GM12878 (cell line): Measurements from ENCODE around the gene RHBDD3. TPM values are rescaled to one million over a fixed set of nuclear protein-coding genes. Genes with fewer than 3 reads are reported as not detected.
A peak's percentile ranks its signal among the peaks of the same experiment; 100 is the strongest.

Experiments
- ATAC-seq: fragments of 200-7000 bp; cut with Tn5 transposase; 3 replicates; pipeline ENCODE4 v1.9.1; 2020; ENCODE audit warnings: mild to moderate bottlenecking, moderate library complexity
- BruUV-seq: library from RNA; stranded (reverse); fragments of 400-500 nt; replicated peaks from 2 replicates; lab custom pipeline; 2021; lab: Mats Ljungman, UMichigan
- CTCF ChIA-PET: fragments of 300-600 bp; sonication (Branson Sonifier 250); formaldehyde crosslinking; extraction: SDS; loops from one replicate; lab custom pipeline; 2021; ENCODE audit warnings: inconsistent platforms; lab: Yijun Ruan, JAX
- POLR2A ChIA-PET: fragments of 350-600 bp; formaldehyde crosslinking; extraction: SDS; loops from one replicate; lab custom pipeline; 2021; ENCODE audit warnings: inconsistent platforms; lab: Charles Lee
- RAD21 ChIA-PET: fragments of 300-600 bp; sonication (Branson Sonifier 250); formaldehyde crosslinking; loops from one replicate; lab custom pipeline; 2023; ENCODE audit warnings: antibody characterized with exemption; ENCODE audit not compliant: unreplicated experiment; lab: Charles Lee
- SMC1A ChIA-PET: fragments of 300-600 bp; sonication (Branson Sonifier 250); formaldehyde crosslinking; loops from one replicate; lab custom pipeline; 2023; ENCODE audit not compliant: unreplicated experiment, uncharacterized antibody; lab: Charles Lee
- DNase-seq: peaks from one replicate; pipeline ENCODE4 v3.0.0-alpha.2; 2011; ENCODE audit warnings: low read depth, low spot score
- FAIRE-seq: peaks from 3 replicates; lab custom pipeline; 2011; peaks lifted over from hg19 to GRCh38; lab: Jason Lieb, UNC
- H2AFZ ChIP-seq: 2 replicates; pipeline ENCODE4 v1.6.0; 2011; ENCODE audit warnings: low read depth, low read length, control low read depth; ENCODE audit not compliant: control insufficient read depth
- H3K27ac ChIP-seq: 2 replicates; pipeline ENCODE4 v1.5.1; 2011; ENCODE audit warnings: control low read depth; ENCODE audit not compliant: control insufficient read depth, insufficient read depth
- H3K27me3 ChIP-seq, 2 experiments: replicated peaks in 1 of 2; 2 replicates each; pipeline versions ENCODE4 v1.6.0 to v1.6.1; 2011; ENCODE audit warnings: low read length in 1 of 2; ENCODE audit not compliant: control insufficient read depth in 2 of 2, insufficient read depth in 2 of 2
- H3K36me3 ChIP-seq, 2 experiments: 2 replicates each; pipeline ENCODE4 v1.5.1; 2011; ENCODE audit warnings: low read length in 1 of 2; ENCODE audit not compliant: control insufficient read depth in 2 of 2, insufficient read depth in 2 of 2
- H3K4me1 ChIP-seq: 2 replicates; pipeline ENCODE4 v1.6.1; 2011; ENCODE audit warnings: mild to moderate bottlenecking, low read length, moderate library complexity, mixed read lengths; ENCODE audit not compliant: control insufficient read depth, insufficient read depth
- H3K4me2 ChIP-seq: 2 replicates; pipeline ENCODE4 v1.6.0; 2011; ENCODE audit warnings: control low read depth; ENCODE audit not compliant: control insufficient read depth, insufficient read depth
- H3K4me3 ChIP-seq: fragments of 200-600 bp; sonication (generic); 2 replicates; pipeline ENCODE4 v1.5.1; 2016
- H3K79me2 ChIP-seq: 2 replicates; pipeline ENCODE4 v1.6.0; 2011; ENCODE audit warnings: low read length; ENCODE audit not compliant: control insufficient read depth, insufficient read depth
- H3K9ac ChIP-seq: 2 replicates; pipeline ENCODE4 v1.8.0; 2011; ENCODE audit warnings: low read length, control low read depth, mixed read lengths; ENCODE audit not compliant: control insufficient read depth, insufficient read depth
- H3K9me3 ChIP-seq: replicated peaks from 3 replicates; pipeline ENCODE4 v1.5.1; 2011; ENCODE audit warnings: mild to moderate bottlenecking, low read length; ENCODE audit not compliant: control insufficient read depth, insufficient read depth
- H4K20me1 ChIP-seq: 2 replicates; pipeline ENCODE4 v1.6.0; 2011; ENCODE audit not compliant: control insufficient read depth, insufficient read depth
- BCL11A ChIP-seq: IDR thresholded peaks from 2 replicates; pipeline ENCODE4 v1.6.1; 2011; ENCODE audit warnings: low read depth, low read length
- CHD2 ChIP-seq: IDR thresholded peaks from 2 replicates; pipeline ENCODE4 v1.6.1; 2011; ENCODE audit warnings: low read depth, low read length, improper control_type of control experiment, borderline replicate concordance
- CHD4 ChIP-seq: fragments of 200-600 bp; sonication (generic); IDR thresholded peaks from 2 replicates; pipeline ENCODE4 v1.6.1; 2016; ENCODE audit warnings: mild to moderate bottlenecking
- EZH2 ChIP-seq: IDR thresholded peaks from 2 replicates; pipeline ENCODE4 v1.6.1; 2012; ENCODE audit warnings: low read depth, mild to moderate bottlenecking, control low read depth, inconsistent platforms, low read length, borderline replicate concordance; ENCODE audit not compliant: control insufficient read depth
- FOXM1 ChIP-seq: IDR thresholded peaks from 2 replicates; pipeline ENCODE4 v1.6.1; 2012; ENCODE audit warnings: low read depth, mild to moderate bottlenecking, inconsistent platforms, low read length, moderate library complexity
- GABPA ChIP-seq: IDR thresholded peaks from 2 replicates; pipeline ENCODE4 v1.6.1; 2014; ENCODE audit warnings: antibody characterized with exemption, low read depth, mild to moderate bottlenecking, inconsistent platforms
- HDAC2 ChIP-seq: fragments of 200-600 bp; sonication (generic); IDR thresholded peaks from 2 replicates; pipeline ENCODE4 v1.6.1; 2017
- JUND ChIP-seq: IDR thresholded peaks from 2 replicates; pipeline ENCODE4 v1.6.1; 2012; ENCODE audit warnings: low read depth, mild to moderate bottlenecking, low read length, improper control_type of control experiment, moderate library complexity
- POLR2AphosphoS2 ChIP-seq: IDR thresholded peaks from 2 replicates; pipeline ENCODE4 v1.6.1; 2011; ENCODE audit warnings: low read depth, mild to moderate bottlenecking, low read length, improper control_type of control experiment, moderate library complexity
- RUNX3 ChIP-seq: IDR thresholded peaks from 2 replicates; pipeline ENCODE4 v1.6.1; 2012; ENCODE audit warnings: low read length, inconsistent platforms
- SPI1 ChIP-seq: IDR thresholded peaks from 2 replicates; pipeline ENCODE4 v1.6.1; 2011; ENCODE audit warnings: low read depth, mild to moderate bottlenecking, low read length, moderate library complexity, borderline replicate concordance; ENCODE audit not compliant: insufficient read depth
- TARDBP ChIP-seq: IDR thresholded peaks from 2 replicates; pipeline ENCODE4 v1.6.1; 2016; ENCODE audit warnings: borderline replicate concordance
- WGBS: methylation state at CpG from one replicate; pipeline ENCODE4 v1.1.6; 2016; ENCODE audit warnings: low lambda C conversion rate; ENCODE audit not compliant: insufficient replicate concordance, insufficient coverage; ENCODE audit errors: missing lambda C conversion rate; 5-methylcytosine and 5-hydroxymethylcytosine counted together
- in situ Hi-C: fragments of 300-500 bp; cut with MboI; formaldehyde crosslinking; loops from 9 replicates; pipeline ENCODE4 v1.14.3; 2018; ENCODE audit warnings: mixed read lengths
- intact Hi-C: fragments of 100-400 bp; cut with micrococcal nuclease; formaldehyde crosslinking; loops from one replicate; pipeline ENCODE4 v1.14.2; 2022; ENCODE audit not compliant: unreplicated experiment
- polyA plus RNA-seq, 11 experiments: library from polyadenylated mRNA; depleted of rRNA in 4 of 11; unstranded in 6 of 11; stranded (reverse) in 5 of 11; fragments of >200 nt; fragmentation: Nextera tagmentation in 4 of 11; fragmentation: Illumina TruSeq in 1 of 11; extraction: Ambion mirVana in 4 of 11; extraction: Trizol in 1 of 11; gene quantifications; 1 replicate in 1 of 11; 2 replicates in 10 of 11; pipeline versions ENCODE4 v1.2.1 to v1.2.3, GENCODE V29; 2011 to 2016; ENCODE audit warnings: inconsistent platforms in 2 of 11, missing spikeins in 2 of 11, low read depth in 1 of 11
- total RNA-seq, 4 experiments: library from RNA; depleted of rRNA in 3 of 4; stranded (reverse); fragments of >200 nt in 3 of 4; fragmentation: Illumina TruSeq in 1 of 4; extraction: Trizol in 1 of 4; gene quantifications; 2 replicates each; pipeline versions ENCODE4 v1.2.1 to v1.2.3, GENCODE V29; 2013 to 2021
- TF ChIP-seq, protein P1 (sequence below): fragments of 450-650 bp; IDR thresholded peaks from 2 replicates; pipeline ENCODE4 v1.6.1; 2017; ENCODE audit warnings: mild to moderate bottlenecking, low read depth, inconsistent platforms; ENCODE audit not compliant: poor library complexity, severe bottlenecking
- TF ChIP-seq, protein P2 (sequence below): IDR thresholded peaks from 2 replicates; pipeline ENCODE4 v1.6.1; 2012; ENCODE audit warnings: low read length, inconsistent platforms
- TF ChIP-seq, protein P3 (sequence below): IDR thresholded peaks from 2 replicates; pipeline ENCODE4 v1.6.1; 2011; ENCODE audit warnings: low read depth, mild to moderate bottlenecking, low read length, moderate library complexity, borderline replicate concordance; ENCODE audit errors: extremely low read depth

Gene RHBDD3
- total and polyA plus RNA-seq, 10 of the 15 experiments (the other 5 are each of a cell fraction or from before 2014, with no cell fraction given): 0.27 to 41.2 (median 20.1) TPM

DNA sequence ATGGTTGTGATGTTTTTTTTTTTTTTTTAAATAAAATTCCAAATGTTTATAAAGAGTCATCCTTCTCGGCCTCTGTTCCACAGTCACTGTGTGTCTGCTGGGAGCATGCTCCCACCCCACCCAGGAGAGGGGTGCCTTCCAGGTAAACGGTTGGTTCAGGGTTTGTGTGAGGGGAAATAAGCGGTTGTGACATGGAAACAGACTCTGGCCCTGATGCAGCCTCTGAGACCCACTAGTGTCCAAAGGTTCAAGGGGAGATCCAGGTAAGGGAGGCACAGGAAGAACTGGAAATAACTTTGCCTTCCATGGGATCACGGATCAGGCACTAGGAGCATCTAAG is 32.7 kb upstream of the RHBDD3 start:
- WGBS: 74% methylated on average over 4 of the region's 4 CpGs
- no peak overlapping the region for H2AFZ ChIP-seq
- H3K9me3 ChIP-seq: no peaks in the 10 kb centered on the region
- H3K27me3 ChIP-seq: no peaks in the 10 kb centered on the region
- in situ Hi-C loops: no loop called here
- SMC1A ChIA-PET: no interaction called here
- RAD21 ChIA-PET: no interaction called here
- TF ChIP-seq EZH2: no peak
- TF ChIP-seq, protein P1, sequence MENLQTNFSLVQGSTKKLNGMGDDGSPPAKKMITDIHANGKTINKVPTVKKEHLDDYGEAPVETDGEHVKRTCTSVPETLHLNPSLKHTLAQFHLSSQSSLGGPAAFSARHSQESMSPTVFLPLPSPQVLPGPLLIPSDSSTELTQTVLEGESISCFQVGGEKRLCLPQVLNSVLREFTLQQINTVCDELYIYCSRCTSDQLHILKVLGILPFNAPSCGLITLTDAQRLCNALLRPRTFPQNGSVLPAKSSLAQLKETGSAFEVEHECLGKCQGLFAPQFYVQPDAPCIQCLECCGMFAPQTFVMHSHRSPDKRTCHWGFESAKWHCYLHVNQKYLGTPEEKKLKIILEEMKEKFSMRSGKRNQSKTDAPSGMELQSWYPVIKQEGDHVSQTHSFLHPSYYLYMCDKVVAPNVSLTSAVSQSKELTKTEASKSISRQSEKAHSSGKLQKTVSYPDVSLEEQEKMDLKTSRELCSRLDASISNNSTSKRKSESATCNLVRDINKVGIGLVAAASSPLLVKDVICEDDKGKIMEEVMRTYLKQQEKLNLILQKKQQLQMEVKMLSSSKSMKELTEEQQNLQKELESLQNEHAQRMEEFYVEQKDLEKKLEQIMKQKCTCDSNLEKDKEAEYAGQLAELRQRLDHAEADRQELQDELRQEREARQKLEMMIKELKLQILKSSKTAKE: no peak
- TF ChIP-seq HDAC2: no peak
- TF ChIP-seq, protein P2, sequence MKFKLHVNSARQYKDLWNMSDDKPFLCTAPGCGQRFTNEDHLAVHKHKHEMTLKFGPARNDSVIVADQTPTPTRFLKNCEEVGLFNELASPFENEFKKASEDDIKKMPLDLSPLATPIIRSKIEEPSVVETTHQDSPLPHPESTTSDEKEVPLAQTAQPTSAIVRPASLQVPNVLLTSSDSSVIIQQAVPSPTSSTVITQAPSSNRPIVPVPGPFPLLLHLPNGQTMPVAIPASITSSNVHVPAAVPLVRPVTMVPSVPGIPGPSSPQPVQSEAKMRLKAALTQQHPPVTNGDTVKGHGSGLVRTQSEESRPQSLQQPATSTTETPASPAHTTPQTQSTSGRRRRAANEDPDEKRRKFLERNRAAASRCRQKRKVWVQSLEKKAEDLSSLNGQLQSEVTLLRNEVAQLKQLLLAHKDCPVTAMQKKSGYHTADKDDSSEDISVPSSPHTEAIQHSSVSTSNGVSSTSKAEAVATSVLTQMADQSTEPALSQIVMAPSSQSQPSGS: no peak
- no peak for TF ChIP-seq JUND
- TF ChIP-seq SPI1: no peak
- TF ChIP-seq BCL11A: no peak
- TF ChIP-seq CHD2: no peak
- TF ChIP-seq, protein P3, sequence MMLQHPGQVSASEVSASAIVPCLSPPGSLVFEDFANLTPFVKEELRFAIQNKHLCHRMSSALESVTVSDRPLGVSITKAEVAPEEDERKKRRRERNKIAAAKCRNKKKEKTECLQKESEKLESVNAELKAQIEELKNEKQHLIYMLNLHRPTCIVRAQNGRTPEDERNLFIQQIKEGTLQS: no peak
- TF ChIP-seq RUNX3: no peak
- TF ChIP-seq GABPA: no peak
- TF ChIP-seq FOXM1: 0 out of 2 replicates have a peak, but pooled peaks have one; percentile 1
- no peak for TF ChIP-seq CHD4
- TF ChIP-seq POLR2AphosphoS2: peak; percentile 2; the same call in 1 of the 2 replicates
- 0 out of 2 replicates have a peak, but pooled peaks have one; percentile 11 for TF ChIP-seq TARDBP
- no peak overlapping the region for H3K4me2 ChIP-seq
- no peak overlapping the region for H3K9ac ChIP-seq
- peaks cover 34% of the 10 kb centered on the region in 2 experiments for H3K36me3 ChIP-seq
- no peaks in the 10 kb centered on the region for H3K79me2 ChIP-seq
- CTCF ChIA-PET: no interaction called here
- no peaks in the 10 kb centered on the region for H4K20me1 ChIP-seq
- no peak overlapping the region for H3K27ac ChIP-seq
- POLR2A ChIA-PET: no interaction called here
- no peak overlapping the region for H3K4me3 ChIP-seq
- FAIRE-seq: no peak
- intact Hi-C loops: no loop called here
- no peaks in the 10 kb centered on the region for H3K4me1 ChIP-seq
- ATAC-seq: no peak
- DNase-seq: no peak
- BruUV-seq: no TSS peak
